Lung (tissue), 12 donors: ENCODE measurements around the gene SUSD2. TPM values are rescaled to one million over a fixed set of nuclear protein-coding genes. Genes with fewer than 3 reads are reported as not detected.

Source experiments
- ATAC-seq: fragments of 200-7000 bp; cut with Tn5 transposase; one replicate; pipeline ENCODE4 v1.9.1; 2020; ENCODE audit warnings: moderate number of reproducible peaks; ENCODE audit not compliant: insufficient read depth, low FRiP score
- DNase-seq, 3 donors: peaks; one replicate each; pipeline ENCODE4 v3.0.0-alpha.2; 2013 to 2017
- H3K27ac ChIP-seq, 2 donors: one replicate each; pipeline ENCODE4 v1.5.1; 2013; ENCODE audit warnings: mild to moderate bottlenecking in 2 of 2, moderate library complexity in 2 of 2, control low read depth in 1 of 2, inconsistent platforms in 1 of 2, low read depth in 1 of 2, low read length in 1 of 2
- H3K27me3 ChIP-seq, 3 donors: one replicate each; pipeline ENCODE4 v1.5.1; 2013; ENCODE audit warnings: low read length in 2 of 3; ENCODE audit not compliant: control insufficient read depth in 3 of 3, insufficient read depth in 3 of 3
- H3K36me3 ChIP-seq, 4 donors: one replicate each; pipeline ENCODE4 v1.5.1; 2013; ENCODE audit warnings: low read length in 4 of 4, mild to moderate bottlenecking in 1 of 4, moderate library complexity in 1 of 4; ENCODE audit not compliant: control insufficient read depth in 4 of 4, insufficient read depth in 4 of 4
- H3K4me1 ChIP-seq, 5 donors: one replicate each; pipeline ENCODE4 v1.5.1; 2013; ENCODE audit warnings: low read length in 5 of 5, mild to moderate bottlenecking in 2 of 5, moderate library complexity in 1 of 5; ENCODE audit not compliant: control insufficient read depth in 5 of 5, insufficient read depth in 5 of 5
- H3K4me3 ChIP-seq: one replicate; pipeline ENCODE4 v1.5.1; 2013; ENCODE audit warnings: mild to moderate bottlenecking, control low read depth, moderate library complexity
- H3K9ac ChIP-seq, 2 donors: one replicate each; pipeline ENCODE4 v1.5.1; 2013; ENCODE audit warnings: low read length in 2 of 2, control low read depth in 1 of 2; ENCODE audit not compliant: insufficient read depth in 1 of 2
- H3K9me3 ChIP-seq, 4 donors: one replicate each; pipeline ENCODE4 v1.5.1; 2013; ENCODE audit warnings: low read length in 3 of 4, mild to moderate bottlenecking in 1 of 4, moderate library complexity in 1 of 4; ENCODE audit not compliant: control insufficient read depth in 4 of 4, insufficient read depth in 3 of 4
- CTCF ChIP-seq: IDR thresholded peaks from 2 replicates; pipeline ENCODE4 v1.5.1; 2012; ENCODE audit warnings: mild to moderate bottlenecking; ENCODE audit errors: control extremely low read depth, extremely low read depth
- WGBS, 2 donors: extraction: QIAGEN DNeasy Blood & Tissue Kit; methylation state at CpG; one replicate each; pipeline ENCODE4 v1.1.7; 2013; 5-methylcytosine and 5-hydroxymethylcytosine counted together
- polyA plus RNA-seq, 2 donors: library from polyadenylated mRNA; stranded (reverse); fragments of 200-250 nt; gene quantifications; one replicate each; pipeline ENCODE4 v1.2.1, GENCODE V29; 2013
- total RNA-seq, 2 donors: library from RNA; depleted of rRNA in 1 of 2; stranded (reverse); fragments of >200 nt in 1 of 2; gene quantifications; one replicate each; pipeline ENCODE4 v1.2.1, GENCODE V29; 2014 to 2021
- donor health status: control.
- donor health status: control.
- donor health status: Bipolar disorder and iron deficiency.
- donor health status: healthy.
- donor health status: DM: yes; HTN: yes; CAD: no.

Gene SUSD2
- total and polyA plus RNA-seq, 4 donors, result 15.9 to 192 (median 49.7) TPM

- no peak overlapping the region for H3K4me3 ChIP-seq
- WGBS, 2 donors, result 94 to 97% methylated on average over 9 of the region's 9 CpGs
- ATAC-seq (no peak), DNase-seq (no peak)
- peaks cover 0 to 3% (median 1%) of the 10 kb centered on the region in 4 donors for H3K9me3 ChIP-seq
- no peak overlapping the region for H3K27ac ChIP-seq
- no peaks in the 10 kb centered on the region for H3K27me3 ChIP-seq
- H3K9ac ChIP-seq, result no peak overlapping the region
- H3K4me1 ChIP-seq, result no peaks in the 10 kb centered on the region
- H3K36me3 ChIP-seq, result peaks cover 0 to 7% (median 0%) of the 10 kb centered on the region in 4 donors
- TF ChIP-seq CTCF, result no peak
Measured at GRCh38 chr22:24219750-24220149, 38.5 kb downstream of the SUSD2 start.

- ATAC-seq (no peak), DNase-seq (no peak)
- 95 to 100% methylated on average over 1 of the region's 1 CpG for WGBS, 2 donors
- no peak for TF ChIP-seq CTCF
- Histone ChIP-seq H3K27me3 (no peaks in the 10 kb centered on the region), H3K9me3 (peaks cover 0 to 8% (median 3%) of the 10 kb centered on the region in 4 donors), H3K27ac (no peak overlapping the region), H3K4me1 (no peaks in the 10 kb centered on the region), H3K9ac (no peak overlapping the region), H3K4me3 (no peak overlapping the region), H3K36me3 (peaks cover 0 to 18% (median 0%) of the 10 kb centered on the region in 4 donors)
Measured at GRCh38 chr22:24224468-24224867, 43.2 kb downstream of the SUSD2 start.

- TF ChIP-seq CTCF, result no peak
- 90 to 92% methylated on average over 14 of the region's 14 CpGs for WGBS, 2 donors
Measured at GRCh38 chr22:24225044-24225601, 43.8 kb downstream of the SUSD2 start.

GRCh38 chr22:24225951-24226350, 44.7 kb downstream of the SUSD2 start:
- Histone ChIP-seq H3K9me3 (peaks cover 0 to 8% (median 3%) of the 10 kb centered on the region in 4 donors), H3K27ac (no peak overlapping the region), H3K9ac (no peak overlapping the region), H3K4me1 (no peaks in the 10 kb centered on the region), H3K4me3 (no peak overlapping the region), H3K27me3 (no peaks in the 10 kb centered on the region), H3K36me3 (peaks cover 0 to 16% (median 0%) of the 10 kb centered on the region in 4 donors)
- no peak for DNase-seq
- ATAC-seq, result no peak
- no peak for TF ChIP-seq CTCF
- 98 to 99% methylated on average over 14 of the region's 14 CpGs for WGBS, 2 donors

More at GRCh38 chr22:24225044-24225601, 43.8 kb downstream of the SUSD2 start:
- DNase-seq (no peak), ATAC-seq (no peak)
- Histone ChIP-seq H3K27ac (no peak overlapping the region), H3K27me3 (no peaks in the 10 kb centered on the region), H3K9me3 (peaks cover 0 to 8% (median 3%) of the 10 kb centered on the region in 4 donors), H3K4me1 (no peaks in the 10 kb centered on the region), H3K9ac (no peak overlapping the region), H3K36me3 (peaks cover 0 to 16% (median 0%) of the 10 kb centered on the region in 4 donors), H3K4me3 (no peak overlapping the region)
